ENCODE data around the gene ITPR3.
A peak's percentile ranks its signal among the peaks of the same experiment; 100 is the strongest.

The ITPR3 gene

GRCh38 chr6:33705268-33705885, 84.3 kb downstream of the ITPR3 start:
- DNase-seq: no peak

- DNase-seq: no peak
Observed at GRCh38 chr6:33705955-33706725, 85.0 kb downstream of the ITPR3 start.

GRCh38 chr6:33707771-33708170, 86.6 kb downstream of the ITPR3 start:
- DNase-seq: no peak

- DNase-seq: no peak
Observed at GRCh38 chr6:33708516-33709204, 87.5 kb downstream of the ITPR3 start.

GRCh38 chr6:33709605-33710295, 88.6 kb downstream of the ITPR3 start:
- DNase-seq: no peak

GRCh38 chr6:33710296-33711121, 89.4 kb downstream of the ITPR3 start:
- no peak for DNase-seq

GRCh38 chr6:33711140-33712129, 90.3 kb downstream of the ITPR3 start, which contains the start of gene UQCC2:
TSS of gene UQCC2 (minus strand) at chr6:33711700. CDS start at chr6:33711686, 14 bp downstream.
- peak; percentile 97 for DNase-seq

GRCh38 chr6:33712914-33713313, 91.8 kb downstream of the ITPR3 start:
- DNase-seq: no peak

- no peak for DNase-seq
Observed at GRCh38 chr6:33713786-33714185, 92.7 kb downstream of the ITPR3 start.

- DNase-seq: no peak
Observed at GRCh38 chr6:33714385-33715040, 93.4 kb downstream of the ITPR3 start.

GRCh38 chr6:33716379-33716778, 95.3 kb downstream of the ITPR3 start:
- DNase-seq: no peak

GRCh38 chr6:33716890-33717632, 95.9 kb downstream of the ITPR3 start:
- DNase-seq: no peak

GRCh38 chr6:33717934-33718455, 96.9 kb downstream of the ITPR3 start:
- DNase-seq: no peak

GRCh38 chr6:33718713-33719112, 97.6 kb downstream of the ITPR3 start:
- DNase-seq: no peak

- DNase-seq: no peak
Observed at GRCh38 chr6:33719326-33719987, 98.3 kb downstream of the ITPR3 start.

GRCh38 chr6:33720998-33721397, 99.9 kb downstream of the ITPR3 start:
- no peak for DNase-seq

- DNase-seq: no peak
Observed at GRCh38 chr6:33721508-33721907, 100.4 kb downstream of the ITPR3 start.

GRCh38 chr6:33722103-33722623, 101.0 kb downstream of the ITPR3 start:
- DNase-seq: no peak
